ENCODE results near the gene TBL3. TPM values are rescaled to one million over a fixed set of nuclear protein-coding genes. Genes with fewer than 3 reads are reported as not detected.
A peak's percentile ranks its signal among the peaks of the same experiment; 100 is the strongest.

The TBL3 gene
- total and polyA plus RNA-seq, 9 of the 15 experiments (the other 6 are each of a cell fraction or from before 2014, with no cell fraction given), result 0.97 to 117 (median 24.5) TPM

DNA sequence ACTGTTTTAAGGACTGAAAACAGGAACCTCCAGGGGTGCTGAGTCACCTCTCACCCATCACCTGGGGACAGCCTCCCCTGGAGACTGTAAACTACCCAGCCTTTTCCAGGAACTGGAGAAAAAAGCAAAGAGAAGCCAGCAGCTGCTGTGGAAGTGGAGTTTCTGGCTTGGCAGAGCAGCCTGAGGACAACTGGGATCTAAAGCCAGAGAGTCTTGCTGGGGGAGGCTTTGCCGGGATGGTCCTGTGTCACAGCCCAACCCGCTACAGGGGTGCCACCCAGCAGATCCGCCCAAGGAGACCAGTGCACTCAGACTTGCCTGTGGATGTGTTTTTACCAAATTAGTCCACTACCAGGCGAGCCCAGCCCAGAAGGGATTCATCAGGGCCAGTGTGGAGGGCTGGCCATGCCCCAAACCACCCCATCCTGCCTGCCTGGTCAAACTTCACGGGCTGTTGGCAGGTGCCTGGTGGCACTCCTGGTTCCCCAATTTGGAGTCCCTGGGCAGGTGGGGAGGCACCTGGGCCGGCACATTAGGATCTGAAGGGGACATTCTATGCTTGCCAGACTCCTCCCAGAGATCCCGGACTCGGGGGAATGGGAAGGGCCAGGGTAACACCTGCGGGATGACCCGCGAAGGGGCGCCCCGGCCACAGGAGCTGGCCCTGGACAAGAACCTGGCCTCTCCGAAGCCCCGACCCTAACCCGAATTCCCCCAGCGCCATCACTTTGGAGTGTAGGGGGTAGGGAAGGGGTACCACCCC is 29.6 kb upstream of the TBL3 start (continued):
- TF ChIP-seq EP400 (IDR thresholded peaks at IDR 0.05) (peak; percentile 48; the same call in 1 of the 2 replicates), MAFK (IDR thresholded peaks at IDR 0.05; ENCODE audit: low read length) (peak; percentile 82), SMARCC2 (IDR thresholded peaks at IDR 0.05; ENCODE audit: low read depth) (peak; percentile 17; the same call in 1 of the 2 replicates), HDAC1 (IDR thresholded peaks at IDR 0.05) (peak in 1 of 2 experiments; percentile 40; a peak in 1 of 4 replicates), ZNF316 (IDR thresholded peaks at IDR 0.05) (peak; percentile 92), DPF2 (IDR thresholded peaks at IDR 0.05) (peak; percentile 66), MTA1 (IDR thresholded peaks at IDR 0.05; ENCODE audit: borderline replicate concordance) (no peak), SIRT6 (IDR thresholded peaks at IDR 0.05; ENCODE audit: low read depth, low read length) (no peak), MAFG (tag; conservative IDR thresholded peaks at IDR 0.05) (peak; percentile 76), NONO (IDR thresholded peaks at IDR 0.05; ENCODE audit: low read depth in 2 of 2, low read length in 1 of 2) (0 out of 4 replicates have a peak, but pooled peaks of 1 of the 2 experiments have one; percentile 15), TAF9B (IDR thresholded peaks at IDR 0.05; ENCODE audit: partially characterized antibody) (peak; percentile 34), TCF3 (CRISPR knock-in tag; IDR thresholded peaks at IDR 0.05) (peak; percentile 44; the same call in 1 of the 2 replicates), EP300 (IDR thresholded peaks at IDR 0.05; ENCODE audit: low read length) (peak; percentile 53), NFE2 (IDR thresholded peaks at IDR 0.05; ENCODE audit: low read depth) (peak; percentile 96), JUND (IDR thresholded peaks at IDR 0.05; ENCODE audit: borderline replicate concordance, low read depth, low read length) (peak; percentile 84), JUND (tag; IDR thresholded peaks at IDR 0.05; ENCODE audit: borderline replicate concordance, low read depth, low read length) (peak; percentile 86; the same call in 1 of the 3 replicates), ESRRA (IDR thresholded peaks at IDR 0.05; ENCODE audit: borderline replicate concordance, low read depth) (peak; percentile 11; the same call in 1 of the 2 replicates), MYNN (IDR thresholded peaks at IDR 0.05) (peak; percentile 62; the same call in 1 of the 2 replicates), MYNN (CRISPR knock-in tag; IDR thresholded peaks at IDR 0.05) (no peak), SMARCE1 (IDR thresholded peaks at IDR 0.05) (peak; percentile 80), ZC3H4 (CRISPR knock-in tag; IDR thresholded peaks at IDR 0.05; ENCODE audit: borderline replicate concordance) (peak; percentile 51; the same call in 1 of the 2 replicates), ARID1B (IDR thresholded peaks at IDR 0.05) (peak; percentile 68), CHD1 (IDR thresholded peaks at IDR 0.05; ENCODE audit: low read length) (peak; percentile 55), RAD21 (CRISPR knock-in tag; conservative IDR thresholded peaks at IDR 0.05 in 1 of 2, IDR thresholded peaks at IDR 0.05 in 1 of 2) (no peak)
- TF ChIP-seq, protein P1, sequence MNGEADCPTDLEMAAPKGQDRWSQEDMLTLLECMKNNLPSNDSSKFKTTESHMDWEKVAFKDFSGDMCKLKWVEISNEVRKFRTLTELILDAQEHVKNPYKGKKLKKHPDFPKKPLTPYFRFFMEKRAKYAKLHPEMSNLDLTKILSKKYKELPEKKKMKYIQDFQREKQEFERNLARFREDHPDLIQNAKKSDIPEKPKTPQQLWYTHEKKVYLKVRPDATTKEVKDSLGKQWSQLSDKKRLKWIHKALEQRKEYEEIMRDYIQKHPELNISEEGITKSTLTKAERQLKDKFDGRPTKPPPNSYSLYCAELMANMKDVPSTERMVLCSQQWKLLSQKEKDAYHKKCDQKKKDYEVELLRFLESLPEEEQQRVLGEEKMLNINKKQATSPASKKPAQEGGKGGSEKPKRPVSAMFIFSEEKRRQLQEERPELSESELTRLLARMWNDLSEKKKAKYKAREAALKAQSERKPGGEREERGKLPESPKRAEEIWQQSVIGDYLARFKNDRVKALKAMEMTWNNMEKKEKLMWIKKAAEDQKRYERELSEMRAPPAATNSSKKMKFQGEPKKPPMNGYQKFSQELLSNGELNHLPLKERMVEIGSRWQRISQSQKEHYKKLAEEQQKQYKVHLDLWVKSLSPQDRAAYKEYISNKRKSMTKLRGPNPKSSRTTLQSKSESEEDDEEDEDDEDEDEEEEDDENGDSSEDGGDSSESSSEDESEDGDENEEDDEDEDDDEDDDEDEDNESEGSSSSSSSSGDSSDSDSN (IDR thresholded peaks at IDR 0.05; ENCODE audit: borderline replicate concordance in 1 of 2, low read depth in 2 of 2, low read length in 2 of 2), result peak in 1 of 2 experiments; percentile 50; a peak in 1 of 4 replicates
- TF ChIP-seq, protein P2, sequence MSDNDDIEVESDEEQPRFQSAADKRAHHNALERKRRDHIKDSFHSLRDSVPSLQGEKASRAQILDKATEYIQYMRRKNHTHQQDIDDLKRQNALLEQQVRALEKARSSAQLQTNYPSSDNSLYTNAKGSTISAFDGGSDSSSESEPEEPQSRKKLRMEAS (CRISPR knock-in tag; IDR thresholded peaks at IDR 0.05), result no peak
- TF ChIP-seq, protein P3, sequence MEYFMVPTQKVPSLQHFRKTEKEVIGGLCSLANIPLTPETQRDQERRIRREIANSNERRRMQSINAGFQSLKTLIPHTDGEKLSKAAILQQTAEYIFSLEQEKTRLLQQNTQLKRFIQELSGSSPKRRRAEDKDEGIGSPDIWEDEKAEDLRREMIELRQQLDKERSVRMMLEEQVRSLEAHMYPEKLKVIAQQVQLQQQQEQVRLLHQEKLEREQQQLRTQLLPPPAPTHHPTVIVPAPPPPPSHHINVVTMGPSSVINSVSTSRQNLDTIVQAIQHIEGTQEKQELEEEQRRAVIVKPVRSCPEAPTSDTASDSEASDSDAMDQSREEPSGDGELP (CRISPR knock-in tag; IDR thresholded peaks at IDR 0.05; ENCODE audit: borderline replicate concordance), result peak; percentile 68
